ENCODE measurements around the gene RTN4R.
A peak's percentile ranks its signal among the peaks of the same experiment; 100 is the strongest.

Gene RTN4R

DNA sequence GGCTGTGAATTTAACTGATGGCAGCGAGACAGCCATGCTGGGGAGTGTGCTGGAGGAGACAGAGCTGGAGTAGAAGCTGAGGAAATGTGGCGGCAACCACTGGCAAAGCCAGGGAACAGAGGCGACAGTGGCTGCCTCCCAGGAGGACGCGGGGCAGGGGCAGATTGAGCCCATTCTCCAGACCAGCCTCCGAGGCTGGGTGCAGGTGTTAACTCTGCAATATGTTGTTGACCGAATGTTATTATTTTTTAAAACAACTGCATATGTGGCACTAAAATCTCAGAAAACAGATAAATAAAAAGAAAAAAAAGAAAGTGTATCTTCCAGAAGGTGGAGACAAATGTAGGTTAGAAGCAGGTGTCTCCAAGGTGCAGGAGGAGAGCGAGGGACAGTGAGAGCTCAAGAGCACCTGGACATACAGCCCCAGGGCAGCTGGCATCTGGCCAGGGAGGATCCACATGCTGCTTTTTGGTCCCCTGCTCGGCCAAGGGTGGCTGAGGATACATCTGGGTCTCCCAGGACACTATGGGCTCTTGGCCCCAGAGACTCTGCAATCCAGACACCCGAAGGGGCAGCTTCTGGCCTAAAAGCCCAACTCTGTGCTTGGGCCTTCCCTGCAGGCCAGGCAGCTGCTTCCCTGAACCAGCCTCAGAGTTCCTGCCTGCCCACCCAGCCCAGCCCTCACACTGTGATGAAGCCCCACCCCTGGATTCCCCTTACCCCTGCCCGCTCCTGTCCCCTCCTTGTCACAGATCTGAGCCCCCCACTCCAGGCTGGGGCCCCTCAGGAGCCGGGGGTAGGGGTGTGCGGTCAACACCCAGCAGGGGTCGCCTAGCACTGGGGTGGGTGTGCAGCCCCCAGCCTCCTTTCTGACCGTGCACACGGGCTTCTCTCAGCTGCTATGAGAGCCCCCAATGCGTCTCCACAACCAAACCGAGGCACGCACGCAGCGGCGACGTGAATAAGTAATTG is 12.9 kb downstream of the RTN4R start:
- no peaks in the 10 kb centered on the region for H3K9me3 ChIP-seq (ENCODE audit: control insufficient read depth, insufficient read depth, low read depth, low read length)
- no peak for TF ChIP-seq IKZF3 (tag by site-specific recombination; IDR thresholded peaks at IDR 0.05)
- H3K27ac ChIP-seq (ENCODE audit: extremely low read depth, low read depth, low read length): no peak overlapping the region
- no peaks in the 10 kb centered on the region for H3K36me3 ChIP-seq (ENCODE audit: control insufficient read depth in 2 of 2, insufficient read depth in 1 of 2, low read length in 2 of 2)
- ChIA-PET CTCF (interaction anchor here (0.6 to 1.1 kb wide), 3 partner anchors 17 to 30 kb away, joined by 3 to 7 read pairs (median 3); no protein-coding TSS in a partner anchor), POLR2A (interaction anchor here (1.5 kb wide), 1 partner anchor 16 kb away, joined by 4 read pairs; no protein-coding TSS in a partner anchor)
- H3K4me3 ChIP-seq (ENCODE audit: low read depth, low read length): no peak overlapping the region
- H3K4me1 ChIP-seq (ENCODE audit: control insufficient read depth, insufficient read depth, low read length): no peaks in the 10 kb centered on the region

DNA sequence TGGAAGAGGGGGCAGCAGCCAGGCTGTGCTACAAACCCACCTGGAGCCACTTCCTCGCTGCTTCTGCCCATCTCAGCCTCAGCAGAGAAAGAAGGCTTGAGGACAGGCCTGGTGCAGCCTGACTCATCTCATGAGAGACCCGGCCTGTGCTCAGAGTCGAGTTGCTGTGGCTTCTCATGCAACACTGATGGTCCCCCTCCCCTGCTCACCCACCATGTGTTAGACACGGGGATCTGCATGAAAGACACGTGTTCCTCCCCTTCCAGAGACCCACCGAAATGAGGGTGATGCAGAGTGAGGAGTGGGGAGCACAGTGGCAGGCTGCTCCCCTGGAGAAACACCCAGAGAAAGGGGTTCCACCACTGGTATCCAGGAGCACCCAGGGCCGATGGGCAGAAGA is 15.0 kb downstream of the RTN4R start:
- CTCF ChIA-PET: interaction anchor here (0.7 to 1.1 kb wide), 2 partner anchors 40 to 96 kb away, joined by 4 read pairs; no protein-coding TSS in a partner anchor

DNA sequence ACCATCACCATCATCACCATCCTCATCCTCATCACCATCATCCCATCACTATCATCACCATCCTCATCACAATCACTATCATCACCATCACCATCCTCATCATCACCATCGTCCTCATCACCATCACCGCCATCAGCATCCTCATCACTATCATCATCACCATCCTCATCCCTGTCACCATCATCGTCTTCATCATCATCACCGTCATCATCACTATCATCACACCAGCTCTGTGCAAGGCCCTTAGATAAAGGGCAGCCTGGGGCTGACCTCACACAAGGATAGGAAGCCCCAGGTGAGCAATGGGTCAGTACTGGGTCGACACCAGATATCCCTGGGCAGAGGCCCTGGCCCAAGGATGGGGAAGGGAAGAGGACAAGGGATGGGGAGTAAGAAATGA is 16.1 kb downstream of the RTN4R start:
- TF ChIP-seq SCRT2 (tag by site-specific recombination; IDR thresholded peaks at IDR 0.05): no peak
- peak; percentile 43; the same call in 1 of the 2 replicates for TF ChIP-seq ZBTB17 (tag by site-specific recombination; IDR thresholded peaks at IDR 0.05)
- TF ChIP-seq, protein P1, sequence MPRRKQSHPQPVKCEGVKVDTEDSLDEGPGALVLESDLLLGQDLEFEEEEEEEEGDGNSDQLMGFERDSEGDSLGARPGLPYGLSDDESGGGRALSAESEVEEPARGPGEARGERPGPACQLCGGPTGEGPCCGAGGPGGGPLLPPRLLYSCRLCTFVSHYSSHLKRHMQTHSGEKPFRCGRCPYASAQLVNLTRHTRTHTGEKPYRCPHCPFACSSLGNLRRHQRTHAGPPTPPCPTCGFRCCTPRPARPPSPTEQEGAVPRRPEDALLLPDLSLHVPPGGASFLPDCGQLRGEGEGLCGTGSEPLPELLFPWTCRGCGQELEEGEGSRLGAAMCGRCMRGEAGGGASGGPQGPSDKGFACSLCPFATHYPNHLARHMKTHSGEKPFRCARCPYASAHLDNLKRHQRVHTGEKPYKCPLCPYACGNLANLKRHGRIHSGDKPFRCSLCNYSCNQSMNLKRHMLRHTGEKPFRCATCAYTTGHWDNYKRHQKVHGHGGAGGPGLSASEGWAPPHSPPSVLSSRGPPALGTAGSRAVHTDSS (tag by site-specific recombination; IDR thresholded peaks at IDR 0.05): peak; percentile 91
- TF ChIP-seq, protein P2, sequence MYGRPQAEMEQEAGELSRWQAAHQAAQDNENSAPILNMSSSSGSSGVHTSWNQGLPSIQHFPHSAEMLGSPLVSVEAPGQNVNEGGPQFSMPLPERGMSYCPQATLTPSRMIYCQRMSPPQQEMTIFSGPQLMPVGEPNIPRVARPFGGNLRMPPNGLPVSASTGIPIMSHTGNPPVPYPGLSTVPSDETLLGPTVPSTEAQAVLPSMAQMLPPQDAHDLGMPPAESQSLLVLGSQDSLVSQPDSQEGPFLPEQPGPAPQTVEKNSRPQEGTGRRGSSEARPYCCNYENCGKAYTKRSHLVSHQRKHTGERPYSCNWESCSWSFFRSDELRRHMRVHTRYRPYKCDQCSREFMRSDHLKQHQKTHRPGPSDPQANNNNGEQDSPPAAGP (tag by site-specific recombination; IDR thresholded peaks at IDR 0.05): no peak
- no peak for TF ChIP-seq ZNF416 (tag by site-specific recombination; IDR thresholded peaks at IDR 0.05)
- TF ChIP-seq SCRT1 (tag by site-specific recombination; IDR thresholded peaks at IDR 0.05; ENCODE audit: borderline replicate concordance): no peak
- TF ChIP-seq, protein P3, sequence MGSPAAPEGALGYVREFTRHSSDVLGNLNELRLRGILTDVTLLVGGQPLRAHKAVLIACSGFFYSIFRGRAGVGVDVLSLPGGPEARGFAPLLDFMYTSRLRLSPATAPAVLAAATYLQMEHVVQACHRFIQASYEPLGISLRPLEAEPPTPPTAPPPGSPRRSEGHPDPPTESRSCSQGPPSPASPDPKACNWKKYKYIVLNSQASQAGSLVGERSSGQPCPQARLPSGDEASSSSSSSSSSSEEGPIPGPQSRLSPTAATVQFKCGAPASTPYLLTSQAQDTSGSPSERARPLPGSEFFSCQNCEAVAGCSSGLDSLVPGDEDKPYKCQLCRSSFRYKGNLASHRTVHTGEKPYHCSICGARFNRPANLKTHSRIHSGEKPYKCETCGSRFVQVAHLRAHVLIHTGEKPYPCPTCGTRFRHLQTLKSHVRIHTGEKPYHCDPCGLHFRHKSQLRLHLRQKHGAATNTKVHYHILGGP (tag by site-specific recombination; IDR thresholded peaks at IDR 0.05): no peak
- CTCF ChIA-PET: no interaction called here
- POLR2A ChIA-PET: no interaction called here
- H3K4me1 ChIP-seq (ENCODE audit: control insufficient read depth, insufficient read depth, low read length): no peaks in the 10 kb centered on the region
- H3K9me3 ChIP-seq (ENCODE audit: control insufficient read depth, insufficient read depth, low read depth, low read length): no peaks in the 10 kb centered on the region
- H3K36me3 ChIP-seq (ENCODE audit: control insufficient read depth in 2 of 2, insufficient read depth in 1 of 2, low read length in 2 of 2): no peaks in the 10 kb centered on the region
- H3K4me3 ChIP-seq (ENCODE audit: low read depth, low read length): no peak overlapping the region
- no peak overlapping the region for H3K27ac ChIP-seq (ENCODE audit: extremely low read depth, low read depth, low read length)

More for the DNA sequence above, 15.0 kb downstream of the RTN4R start:
- H3K36me3 ChIP-seq (ENCODE audit: control insufficient read depth in 2 of 2, insufficient read depth in 1 of 2, low read length in 2 of 2): no peaks in the 10 kb centered on the region
- no peak overlapping the region for H3K27ac ChIP-seq (ENCODE audit: extremely low read depth, low read depth, low read length)
- POLR2A ChIA-PET: no interaction called here
- no peaks in the 10 kb centered on the region for H3K9me3 ChIP-seq (ENCODE audit: control insufficient read depth, insufficient read depth, low read depth, low read length)
- H3K4me3 ChIP-seq (ENCODE audit: low read depth, low read length): no peak overlapping the region
- TF ChIP-seq KLF1 (tag by site-specific recombination; IDR thresholded peaks at IDR 0.05): no peak
- TF ChIP-seq ZNF202 (tag by site-specific recombination; IDR thresholded peaks at IDR 0.05; ENCODE audit: borderline replicate concordance): no peak
- TF ChIP-seq ZNF791 (tag by site-specific recombination; IDR thresholded peaks at IDR 0.05): no peak
- no peak for TF ChIP-seq ZNF785 (tag by site-specific recombination; IDR thresholded peaks at IDR 0.05)
- TF ChIP-seq HOXC10 (CRISPR knock-in tag; IDR thresholded peaks at IDR 0.05): no peak
- no peak for TF ChIP-seq ZNF175 (tag by site-specific recombination; IDR thresholded peaks at IDR 0.05)
- no peak for TF ChIP-seq TRIM28 (IDR thresholded peaks at IDR 0.05; ENCODE audit: borderline replicate concordance, low read length)
- no peak for TF ChIP-seq ZNF707 (tag by site-specific recombination; IDR thresholded peaks at IDR 0.05)
- TF ChIP-seq GFI1B (tag by site-specific recombination; IDR thresholded peaks at IDR 0.05): no peak
- TF ChIP-seq ZNF114 (tag by site-specific recombination; IDR thresholded peaks at IDR 0.05): no peak
- TF ChIP-seq ZNF19 (tag by site-specific recombination; IDR thresholded peaks at IDR 0.05; ENCODE audit: low read depth): no peak
- TF ChIP-seq, protein P4, sequence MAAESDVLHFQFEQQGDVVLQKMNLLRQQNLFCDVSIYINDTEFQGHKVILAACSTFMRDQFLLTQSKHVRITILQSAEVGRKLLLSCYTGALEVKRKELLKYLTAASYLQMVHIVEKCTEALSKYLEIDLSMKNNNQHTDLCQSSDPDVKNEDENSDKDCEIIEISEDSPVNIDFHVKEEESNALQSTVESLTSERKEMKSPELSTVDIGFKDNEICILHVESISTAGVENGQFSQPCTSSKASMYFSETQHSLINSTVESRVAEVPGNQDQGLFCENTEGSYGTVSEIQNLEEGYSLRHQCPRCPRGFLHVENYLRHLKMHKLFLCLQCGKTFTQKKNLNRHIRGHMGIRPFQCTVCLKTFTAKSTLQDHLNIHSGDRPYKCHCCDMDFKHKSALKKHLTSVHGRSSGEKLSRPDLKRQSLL (tag by site-specific recombination; IDR thresholded peaks at IDR 0.05): no peak
- TF ChIP-seq TCF7L2 (IDR thresholded peaks at IDR 0.05; ENCODE audit: borderline replicate concordance, low read depth, low read length): no peak
- no peak for TF ChIP-seq IKZF3 (tag by site-specific recombination; IDR thresholded peaks at IDR 0.05)
- TF ChIP-seq ZFP37 (tag by site-specific recombination; IDR thresholded peaks at IDR 0.05): no peak
- no peak for TF ChIP-seq ZBTB17 (tag by site-specific recombination; IDR thresholded peaks at IDR 0.05)
- TF ChIP-seq HOXD13 (CRISPR knock-in tag; IDR thresholded peaks at IDR 0.05; ENCODE audit: borderline replicate concordance): no peak
- H3K4me1 ChIP-seq (ENCODE audit: control insufficient read depth, insufficient read depth, low read length): no peaks in the 10 kb centered on the region

Measured in HEK293 (cell line).